A549 (cell line): ENCODE results near the gene TMBIM1. TPM values are rescaled to one million over a fixed set of nuclear protein-coding genes. Genes with fewer than 3 reads are reported as not detected.

Experiments used
- ATAC-seq, 2 experiments: fragments of 200-7000 bp in 1 of 2; fragments of >200 bp in 1 of 2; cut with Nextera tagmentation in 1 of 2; cut with Tn5 transposase in 1 of 2; 3 replicates each; pipeline versions ENCODE4 v1.8.0 to v1.9.1; 2018 to 2020; ENCODE audit warnings: mild to moderate bottlenecking in 1 of 2, moderate library complexity in 1 of 2
- CTCF ChIA-PET: fragments of 300-600 bp; sonication (Branson Sonifier 250); formaldehyde crosslinking; extraction: SDS; loops from one replicate; lab custom pipeline; 2021; ENCODE audit warnings: antibody characterized with exemption, inconsistent platforms; lab: Yijun Ruan, JAX
- POLR2A ChIA-PET: fragments of 350-600 bp; formaldehyde crosslinking; extraction: SDS; loops from one replicate; lab custom pipeline; 2021; ENCODE audit warnings: antibody characterized with exemption, inconsistent platforms; lab: Yijun Ruan, JAX
- DNase-seq, 2 experiments: peaks; one replicate each; pipeline versions ENCODE4 v3.0.0 to v3.0.0-alpha.2; 2011 to 2016; ENCODE audit warnings: low read depth in 1 of 2, low spot score in 1 of 2
- FAIRE-seq: peaks from 2 replicates; lab custom pipeline; 2011; peaks lifted over from hg19 to GRCh38; lab: Jason Lieb, UNC
- H3K27ac ChIP-seq, 2 experiments: fragments of >200 bp; sonication (Bioruptor Twin); formaldehyde crosslinking; 3 replicates each; pipeline ENCODE4 v1.5.1; 2016 to 2017
- H3K4me1 ChIP-seq: fragments of >200 bp; sonication (Bioruptor Twin); formaldehyde crosslinking; 3 replicates; pipeline ENCODE4 v1.6.1; 2016
- H3K4me2 ChIP-seq: fragments of >200 bp; sonication (Bioruptor Twin); formaldehyde crosslinking; 3 replicates; pipeline ENCODE4 v1.6.1; 2016
- H3K4me3 ChIP-seq: fragments of >200 bp; sonication (Bioruptor Twin); formaldehyde crosslinking; 3 replicates; pipeline ENCODE4 v1.5.1; 2016
- H3K9me3 ChIP-seq: fragments of >200 bp; sonication (Bioruptor Twin); formaldehyde crosslinking; 3 replicates; pipeline ENCODE4 v1.6.1; 2016
- CBX8 ChIP-seq: fragments of 200-600 bp; sonication (generic); IDR thresholded peaks from 2 replicates; pipeline ENCODE4 v1.6.1; 2016
- CHD2 ChIP-seq: fragments of 150-350 bp; IDR thresholded peaks from 2 replicates; pipeline ENCODE4 v1.6.1; 2014; ENCODE audit warnings: low read length; ENCODE audit not compliant: partially characterized antibody
- EHMT2 ChIP-seq: fragments of 200-600 bp; sonication (generic); IDR thresholded peaks from 2 replicates; pipeline ENCODE4 v1.6.1; 2016; ENCODE audit warnings: antibody characterized with exemption, low read depth, mild to moderate bottlenecking, moderate library complexity
- GATA3 ChIP-seq: IDR thresholded peaks from 2 replicates; pipeline ENCODE4 v1.6.1; 2012; ENCODE audit warnings: borderline replicate concordance
- HEYL ChIP-seq: fragments of 250-450 bp; sonication (Bioruptor Pico); IDR thresholded peaks from 2 replicates; pipeline ENCODE4 v1.8.0; 2021; ENCODE audit warnings: mild to moderate bottlenecking, moderate library complexity
- HOXB5 ChIP-seq: fragments of 250-450 bp; sonication (Bioruptor Pico); IDR thresholded peaks from 2 replicates; pipeline ENCODE4 v1.5.0; 2020; ENCODE audit warnings: mild to moderate bottlenecking, moderate library complexity
- JUNB ChIP-seq: fragments of >200 bp; sonication (Bioruptor Twin); formaldehyde crosslinking; IDR thresholded peaks from 2 replicates; pipeline ENCODE4 v1.6.1; 2016
- KDM1A ChIP-seq: fragments of 200-600 bp; sonication (generic); IDR thresholded peaks from 2 replicates; pipeline ENCODE4 v1.6.1; 2016; ENCODE audit warnings: low read depth, mild to moderate bottlenecking
- MAZ ChIP-seq: fragments of 150-350 bp; IDR thresholded peaks from 2 replicates; pipeline ENCODE4 v1.6.1; 2014; ENCODE audit warnings: antibody characterized with exemption, low read depth, low read length, borderline replicate concordance
- MYC ChIP-seq: IDR thresholded peaks from 2 replicates; pipeline ENCODE4 v1.6.1; 2012; ENCODE audit warnings: mild to moderate bottlenecking, inconsistent platforms, low read length, improper control_type of control experiment, borderline replicate concordance
- NFE2L2 ChIP-seq: fragments of 150-350 bp; conservative IDR thresholded peaks from 2 replicates; pipeline ENCODE4 v1.6.1; 2014; ENCODE audit warnings: low read length
- PHF8 ChIP-seq: fragments of 200-600 bp; sonication (generic); IDR thresholded peaks from 2 replicates; pipeline ENCODE4 v1.6.1; 2016; ENCODE audit warnings: low read depth, mild to moderate bottlenecking, antibody characterized with exemption, moderate library complexity, borderline replicate concordance
- POLR2AphosphoS2 ChIP-seq: conservative IDR thresholded peaks from 2 replicates; pipeline ENCODE4 v1.6.1; 2012; ENCODE audit warnings: low read length, improper control_type of control experiment, inconsistent platforms
- RAD21 ChIP-seq, 2 experiments: fragments of >200 bp in 1 of 2; sonication (Bioruptor Twin) in 1 of 2; formaldehyde crosslinking in 1 of 2; IDR thresholded peaks in 1 of 2; conservative IDR thresholded peaks in 1 of 2; 2 replicates in 1 of 2; 3 replicates in 1 of 2; pipeline ENCODE4 v1.6.1; 2012 to 2018; ENCODE audit warnings: inconsistent platforms in 1 of 2
- REST ChIP-seq: fragments of 200-600 bp; sonication (generic); IDR thresholded peaks from 2 replicates; pipeline ENCODE4 v1.6.1; 2016; ENCODE audit warnings: antibody characterized with exemption, mild to moderate bottlenecking, moderate library complexity
- RFX5 ChIP-seq: fragments of 450-650 bp; IDR thresholded peaks from 2 replicates; pipeline ENCODE4 v1.7.1; 2014; ENCODE audit warnings: antibody characterized with exemption, mild to moderate bottlenecking, moderate library complexity
- SMC3 ChIP-seq: fragments of >200 bp; sonication (Bioruptor Twin); formaldehyde crosslinking; IDR thresholded peaks from 3 replicates; pipeline ENCODE4 v1.6.1; 2018; ENCODE audit warnings: inconsistent platforms
- TFCP2L1 ChIP-seq: fragments of 250-450 bp; sonication (Bioruptor Pico); IDR thresholded peaks from 2 replicates; pipeline ENCODE4 v1.5.0; 2021; ENCODE audit warnings: mild to moderate bottlenecking
- ZC3H11A ChIP-seq: fragments of 450-650 bp; IDR thresholded peaks from 2 replicates; pipeline ENCODE4 v1.6.1; 2014; ENCODE audit warnings: antibody characterized with exemption, mild to moderate bottlenecking
- ZFP36 ChIP-seq: fragments of 450-650 bp; IDR thresholded peaks from 2 replicates; pipeline ENCODE4 v1.6.1; 2014; ENCODE audit warnings: borderline replicate concordance; ENCODE audit not compliant: partially characterized antibody
- ZSCAN20 ChIP-seq: fragments of 250-450 bp; sonication (Bioruptor Pico); IDR thresholded peaks from 2 replicates; pipeline ENCODE4 v1.8.0; 2022; ENCODE audit warnings: mild to moderate bottlenecking, moderate library complexity
- WGBS: methylation state at CpG from one replicate; pipeline ENCODE4 v1.1.6; 2017; ENCODE audit errors: missing lambda C conversion rate; 5-methylcytosine and 5-hydroxymethylcytosine counted together
- polyA plus RNA-seq, 4 experiments: library from polyadenylated mRNA; depleted of rRNA in 3 of 4; stranded (reverse); fragments of >200 nt; fragmentation: RNase III in 1 of 4; extraction: RNeasy Plus Mini Kit Qiagen cat#74134 plus additional on column Dnase treatment in 1 of 4; gene quantifications; 2 replicates in 3 of 4; 3 replicates in 1 of 4; pipeline ENCODE4 v1.2.3, GENCODE V29; 2011 to 2017
- TF ChIP-seq, protein P1 (sequence below): IDR thresholded peaks from 2 replicates; pipeline ENCODE4 v1.6.1; 2012
- TF ChIP-seq, protein P2 (sequence below): fragments of 150-350 bp; IDR thresholded peaks from 2 replicates; pipeline ENCODE4 v1.6.1; 2014; ENCODE audit warnings: low read depth, mild to moderate bottlenecking, low read length
- TF ChIP-seq, protein P3 (sequence below): fragments of 450-650 bp; IDR thresholded peaks from 2 replicates; pipeline ENCODE4 v1.6.1; 2014; ENCODE audit warnings: antibody characterized with exemption
- TF ChIP-seq, protein P4 (sequence below): fragments of >200 bp; sonication (Bioruptor Twin); formaldehyde crosslinking; IDR thresholded peaks from 3 replicates; pipeline ENCODE4 v1.5.1; 2016

TMBIM1 gene
- polyA plus RNA-seq, 2 of the 4 experiments (the other 2 are of a cell fraction) = 61.4 to 70.4 TPM

GRCh38 chr2:218267259-218267658 lies 25.0 kb downstream of the TMBIM1 start:
- no peak overlapping the region for H3K4me3 ChIP-seq
- no peak overlapping the region for H3K27ac ChIP-seq
- TF ChIP-seq HOXB5 (CRISPR knock-in tag) = no peak
- TF ChIP-seq, protein P1, sequence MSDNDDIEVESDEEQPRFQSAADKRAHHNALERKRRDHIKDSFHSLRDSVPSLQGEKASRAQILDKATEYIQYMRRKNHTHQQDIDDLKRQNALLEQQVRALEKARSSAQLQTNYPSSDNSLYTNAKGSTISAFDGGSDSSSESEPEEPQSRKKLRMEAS = no peak
- TF ChIP-seq KDM1A = no peak
- TF ChIP-seq JUNB = no peak
- no peak for TF ChIP-seq HEYL (CRISPR knock-in tag)
- no peak for TF ChIP-seq CBX8
- TF ChIP-seq, protein P2, sequence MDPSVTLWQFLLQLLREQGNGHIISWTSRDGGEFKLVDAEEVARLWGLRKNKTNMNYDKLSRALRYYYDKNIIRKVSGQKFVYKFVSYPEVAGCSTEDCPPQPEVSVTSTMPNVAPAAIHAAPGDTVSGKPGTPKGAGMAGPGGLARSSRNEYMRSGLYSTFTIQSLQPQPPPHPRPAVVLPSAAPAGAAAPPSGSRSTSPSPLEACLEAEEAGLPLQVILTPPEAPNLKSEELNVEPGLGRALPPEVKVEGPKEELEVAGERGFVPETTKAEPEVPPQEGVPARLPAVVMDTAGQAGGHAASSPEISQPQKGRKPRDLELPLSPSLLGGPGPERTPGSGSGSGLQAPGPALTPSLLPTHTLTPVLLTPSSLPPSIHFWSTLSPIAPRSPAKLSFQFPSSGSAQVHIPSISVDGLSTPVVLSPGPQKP = no peak
- TF ChIP-seq, protein P3, sequence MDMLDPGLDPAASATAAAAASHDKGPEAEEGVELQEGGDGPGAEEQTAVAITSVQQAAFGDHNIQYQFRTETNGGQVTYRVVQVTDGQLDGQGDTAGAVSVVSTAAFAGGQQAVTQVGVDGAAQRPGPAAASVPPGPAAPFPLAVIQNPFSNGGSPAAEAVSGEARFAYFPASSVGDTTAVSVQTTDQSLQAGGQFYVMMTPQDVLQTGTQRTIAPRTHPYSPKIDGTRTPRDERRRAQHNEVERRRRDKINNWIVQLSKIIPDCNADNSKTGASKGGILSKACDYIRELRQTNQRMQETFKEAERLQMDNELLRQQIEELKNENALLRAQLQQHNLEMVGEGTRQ = no peak
- TF ChIP-seq MAZ = no peak
- no peak for TF ChIP-seq GATA3
- TF ChIP-seq RAD21 (conservative IDR thresholded peaks at IDR 0.05 in 1 of 2, IDR thresholded peaks at IDR 0.05 in 1 of 2) = no peak
- TF ChIP-seq SMC3 = no peak
- no peak for TF ChIP-seq EHMT2
- TF ChIP-seq REST = no peak
- TF ChIP-seq ZC3H11A = no peak
- TF ChIP-seq, protein P4, sequence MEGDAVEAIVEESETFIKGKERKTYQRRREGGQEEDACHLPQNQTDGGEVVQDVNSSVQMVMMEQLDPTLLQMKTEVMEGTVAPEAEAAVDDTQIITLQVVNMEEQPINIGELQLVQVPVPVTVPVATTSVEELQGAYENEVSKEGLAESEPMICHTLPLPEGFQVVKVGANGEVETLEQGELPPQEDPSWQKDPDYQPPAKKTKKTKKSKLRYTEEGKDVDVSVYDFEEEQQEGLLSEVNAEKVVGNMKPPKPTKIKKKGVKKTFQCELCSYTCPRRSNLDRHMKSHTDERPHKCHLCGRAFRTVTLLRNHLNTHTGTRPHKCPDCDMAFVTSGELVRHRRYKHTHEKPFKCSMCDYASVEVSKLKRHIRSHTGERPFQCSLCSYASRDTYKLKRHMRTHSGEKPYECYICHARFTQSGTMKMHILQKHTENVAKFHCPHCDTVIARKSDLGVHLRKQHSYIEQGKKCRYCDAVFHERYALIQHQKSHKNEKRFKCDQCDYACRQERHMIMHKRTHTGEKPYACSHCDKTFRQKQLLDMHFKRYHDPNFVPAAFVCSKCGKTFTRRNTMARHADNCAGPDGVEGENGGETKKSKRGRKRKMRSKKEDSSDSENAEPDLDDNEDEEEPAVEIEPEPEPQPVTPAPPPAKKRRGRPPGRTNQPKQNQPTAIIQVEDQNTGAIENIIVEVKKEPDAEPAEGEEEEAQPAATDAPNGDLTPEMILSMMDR = no peak
- no peak for TF ChIP-seq TFCP2L1 (CRISPR knock-in tag)
- no peak for TF ChIP-seq ZFP36
- no peak for ATAC-seq
- 99% methylated on average over 6 of the region's 6 CpGs for WGBS
- no peak for DNase-seq
- no peak overlapping the region for H3K4me2 ChIP-seq
- peaks cover 16% of the 10 kb centered on the region for H3K4me1 ChIP-seq
- no peaks in the 10 kb centered on the region for H3K9me3 ChIP-seq
- ChIA-PET POLR2A (no interaction called here), CTCF (interaction anchor here (0.7 to 1.9 kb wide), 5 partner anchors 8 to 80 kb away, joined by 3 to 8 read pairs (median 4); no protein-coding TSS in a partner anchor)
- FAIRE-seq = no peak

DNA sequence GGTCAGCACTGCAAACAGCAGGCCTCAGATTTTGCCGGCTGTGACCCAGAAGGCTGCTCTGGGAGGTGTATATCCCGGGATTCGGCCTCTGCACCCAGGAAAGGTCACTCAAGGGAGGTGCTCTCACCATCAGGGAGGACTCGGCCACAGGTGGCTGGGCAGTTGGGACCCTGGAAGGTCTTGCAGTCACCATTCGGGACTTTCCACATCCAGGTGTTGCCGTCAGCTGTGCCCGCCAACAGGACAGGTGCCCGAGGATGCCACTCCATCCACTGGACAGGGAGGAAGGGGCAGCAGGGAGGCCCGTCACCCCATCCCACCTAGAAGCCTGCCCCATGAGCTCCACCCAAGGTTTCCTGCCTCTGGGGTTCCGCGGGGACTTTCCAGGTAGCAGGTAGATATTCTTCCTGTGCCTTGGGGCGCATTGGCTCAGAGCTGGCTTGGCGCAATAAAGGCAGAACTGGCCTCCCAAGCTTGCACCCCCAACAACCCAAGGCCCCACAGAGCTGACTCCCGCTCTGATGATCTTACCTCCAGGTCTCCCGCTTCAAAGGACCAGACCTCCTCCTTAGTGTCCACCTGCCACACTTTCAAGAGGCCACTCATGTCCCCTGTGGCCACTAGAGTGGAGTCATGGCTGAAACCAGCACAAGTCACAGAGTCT lies 25.9 kb downstream of the TMBIM1 start:
- CTCF ChIA-PET = interaction anchor here (0.7 to 1.9 kb wide), 3 partner anchors 9 to 80 kb away, joined by 3 to 7 read pairs (median 3); no protein-coding TSS in a partner anchor
- ATAC-seq = no peak
- POLR2A ChIA-PET = no interaction called here
- DNase-seq = no peak
- no peaks in the 10 kb centered on the region for H3K9me3 ChIP-seq
- H3K4me1 ChIP-seq = peaks cover 9% of the 10 kb centered on the region
- no peak overlapping the region for H3K4me2 ChIP-seq
- 95% methylated on average over 12 of the region's 15 CpGs for WGBS
- no peak overlapping the region for H3K27ac ChIP-seq
- no peak overlapping the region for H3K4me3 ChIP-seq
- TF ChIP-seq HOXB5 (CRISPR knock-in tag) (no peak), CHD2 (no peak), POLR2AphosphoS2 (no peak), TFCP2L1 (CRISPR knock-in tag) (no peak), NFE2L2 (no peak), RFX5 (no peak), MAZ (no peak), MYC (no peak), PHF8 (no peak), RAD21 (conservative IDR thresholded peaks at IDR 0.05 in 1 of 2, IDR thresholded peaks at IDR 0.05 in 1 of 2) (no peak), ZSCAN20 (no peak)
- no peak for FAIRE-seq
